HepG2 (cell line): ENCODE results near the gene LRPAP1. TPM values are rescaled to one million over a fixed set of nuclear protein-coding genes. Genes with fewer than 3 reads are reported as not detected.

Experiments used
- ATAC-seq: fragments of 200-7000 bp; cut with Tn5 transposase; 3 replicates; pipeline ENCODE4 v1.9.1; 2020; ENCODE audit warnings: mild to moderate bottlenecking, moderate library complexity
- BruUV-seq: library from RNA; stranded (reverse); fragments of 400-500 nt; replicated peaks from 2 replicates; lab custom pipeline; 2021; lab: Mats Ljungman, UMichigan
- CTCF ChIA-PET: fragments of 300-600 bp; formaldehyde crosslinking; extraction: SDS; loops from one replicate; lab custom pipeline; 2021; ENCODE audit warnings: low total read pairs, inconsistent platforms, low intra/inter-chr PET ratio; lab: Yijun Ruan, JAX
- POLR2A ChIA-PET: fragments of 350-600 bp; sonication (Branson Sonifier 250); formaldehyde crosslinking; loops from one replicate; lab custom pipeline; 2020; ENCODE audit warnings: antibody characterized with exemption, inconsistent platforms; lab: Yijun Ruan, JAX
- DNase-seq: peaks from one replicate; pipeline ENCODE4 v3.0.0-alpha.2; 2015; ENCODE audit warnings: low spot score
- FAIRE-seq: peaks from 3 replicates; lab custom pipeline; 2011; peaks lifted over from hg19 to GRCh38; lab: Jason Lieb, UNC
- H2AFZ ChIP-seq: one replicate; pipeline ENCODE4 v1.6.1; 2011; ENCODE audit warnings: low read length, inconsistent platforms
- H3K27ac ChIP-seq: fragments of 300-600 bp; 3 replicates; pipeline ENCODE4 v1.8.0; 2011; ENCODE audit warnings: mixed run types, mild to moderate bottlenecking, mixed read lengths, low read length, inconsistent platforms; ENCODE audit not compliant: insufficient read depth; ENCODE audit errors: extremely low read length
- H3K27me3 ChIP-seq, 2 experiments: fragments of 200-600 bp in 1 of 2; 2 replicates in 1 of 2; 3 replicates in 1 of 2; pipeline versions ENCODE4 v1.6.0 to v1.8.0; 2011; ENCODE audit warnings: low read length in 2 of 2, mild to moderate bottlenecking in 2 of 2, moderate library complexity in 2 of 2, inconsistent platforms in 1 of 2; ENCODE audit not compliant: insufficient read depth in 2 of 2, control insufficient read depth in 1 of 2
- H3K36me3 ChIP-seq, 2 experiments: fragments of 200-600 bp in 1 of 2; replicated peaks in 1 of 2; 2 replicates in 1 of 2; 3 replicates in 1 of 2; pipeline versions ENCODE4 v1.5.1 to v1.8.0; 2011; ENCODE audit warnings: low read length in 2 of 2, inconsistent platforms in 1 of 2; ENCODE audit not compliant: insufficient read depth in 2 of 2, control insufficient read depth in 1 of 2
- H3K4me1 ChIP-seq: 2 replicates; pipeline ENCODE4 v1.5.1; 2012; ENCODE audit warnings: low read length, inconsistent platforms; ENCODE audit not compliant: insufficient read depth
- H3K4me2 ChIP-seq: 2 replicates; pipeline ENCODE4 v1.6.0; 2011; ENCODE audit warnings: low read depth, low read length, inconsistent platforms
- H3K4me3 ChIP-seq, 3 experiments: fragments of 200-600 bp in 1 of 3; sonication (generic), shearing (Covaris generic) in 1 of 3; replicated peaks in 1 of 3; 2 replicates each; pipeline ENCODE4 v1.5.1; 2011 to 2016; ENCODE audit warnings: low read length in 3 of 3, inconsistent platforms in 2 of 3, low read depth in 2 of 3, mild to moderate bottlenecking in 2 of 3, control low read depth in 1 of 3, mixed read lengths in 1 of 3; ENCODE audit not compliant: insufficient read depth in 1 of 3
- H3K79me2 ChIP-seq: one replicate; pipeline ENCODE4 v1.6.1; 2011; ENCODE audit warnings: low read length, inconsistent platforms; ENCODE audit not compliant: insufficient read depth
- H3K9ac ChIP-seq: 2 replicates; pipeline ENCODE4 v1.6.0; 2011; ENCODE audit warnings: mild to moderate bottlenecking, low read depth, low read length, inconsistent platforms; ENCODE audit not compliant: insufficient read depth
- H3K9me3 ChIP-seq: 2 replicates; pipeline ENCODE4 v1.5.1; 2012; ENCODE audit warnings: mild to moderate bottlenecking, low read length
- H4K20me1 ChIP-seq: 2 replicates; pipeline ENCODE4 v1.6.0; 2011; ENCODE audit warnings: inconsistent platforms, mild to moderate bottlenecking, low read length, moderate library complexity; ENCODE audit not compliant: insufficient read depth
- AGO1 ChIP-seq: fragments of 200-400 bp; formaldehyde crosslinking; IDR thresholded peaks from 2 replicates; pipeline ENCODE4 v1.6.1; 2017; ENCODE audit warnings: mild to moderate bottlenecking, low read depth, low read length, moderate library complexity; ENCODE audit not compliant: poor library complexity, severe bottlenecking
- AGO2 ChIP-seq: fragments of 200-400 bp; formaldehyde crosslinking; optimal IDR thresholded peaks from 2 replicates; pipeline ENCODE3; 2017; ENCODE audit warnings: mild to moderate bottlenecking, low read depth, low read length, moderate library complexity
- MAFK ChIP-seq, 2 experiments: IDR thresholded peaks in 1 of 2; conservative IDR thresholded peaks in 1 of 2; 2 replicates each; pipeline ENCODE4 v1.6.1; 2011; ENCODE audit warnings: improper control_type of control experiment in 2 of 2, low read length in 2 of 2
- MEIS1 ChIP-seq: sonication (generic); formaldehyde crosslinking; IDR thresholded peaks from 2 replicates; pipeline ENCODE4 v1.9.0; 2021; ENCODE audit warnings: mild to moderate bottlenecking, missing genetic modification reagents, moderate library complexity, borderline replicate concordance
- RBFOX2 ChIP-seq: fragments of 200-400 bp; formaldehyde crosslinking; IDR thresholded peaks from 2 replicates; pipeline ENCODE4 v1.6.1; 2017; ENCODE audit warnings: low read depth, mild to moderate bottlenecking, low read length
- REL ChIP-seq: sonication (generic); formaldehyde crosslinking; conservative IDR thresholded peaks from 2 replicates; pipeline ENCODE4 v1.8.0; 2022; ENCODE audit warnings: mild to moderate bottlenecking, missing genetic modification reagents, moderate library complexity
- XBP1 ChIP-seq: sonication (generic); formaldehyde crosslinking; IDR thresholded peaks from 2 replicates; pipeline ENCODE4 v1.5.0; 2020; ENCODE audit warnings: missing genetic modification reagents
- ZBTB42 ChIP-seq: sonication (generic); formaldehyde crosslinking; IDR thresholded peaks from 2 replicates; pipeline ENCODE4 v1.5.0; 2020; ENCODE audit warnings: mild to moderate bottlenecking, missing genetic modification reagents
- ZFX ChIP-seq: sonication (generic); formaldehyde crosslinking; IDR thresholded peaks from 2 replicates; pipeline ENCODE4 v1.4.0; 2020; ENCODE audit warnings: mild to moderate bottlenecking, low read depth, missing genetic modification reagents, moderate library complexity
- WGBS: methylation state at CpG from one replicate; pipeline ENCODE4 v1.1.6; 2017; ENCODE audit warnings: low lambda C conversion rate; 5-methylcytosine and 5-hydroxymethylcytosine counted together
- in situ Hi-C: cut with HindIII; loops from 2 replicates; pipeline ENCODE4 v1.10.0; 2017; ENCODE audit warnings: low pct_unique_long_range_greater_than_20kb; ENCODE audit not compliant: extremely low pct_ligation_motif_present
- intact Hi-C: fragments of 100-400 bp; cut with micrococcal nuclease; formaldehyde crosslinking; loops from one replicate; pipeline ENCODE4 v1.10.0; 2022; ENCODE audit not compliant: unreplicated experiment
- polyA plus RNA-seq, 8 experiments: library from polyadenylated mRNA; depleted of rRNA in 3 of 8; stranded (reverse) in 7 of 8; unstranded in 1 of 8; fragments of >200 nt; fragmentation: Illumina TruSeq in 4 of 8; extraction: Trizol in 4 of 8; gene quantifications; 2 replicates each; pipeline versions ENCODE4 v1.2.1 to v1.2.3, GENCODE V29; 2011 to 2016; ENCODE audit warnings: low read depth in 4 of 8, missing spikeins in 1 of 8, mixed read lengths in 1 of 8; ENCODE audit not compliant: insufficient read depth in 1 of 8
- total RNA-seq, 5 experiments: library from RNA; depleted of rRNA; stranded (reverse); fragments of >200 nt; fragmentation: Illumina TruSeq; extraction: Trizol; gene quantifications; 2 replicates each; pipeline ENCODE4 v1.2.3, GENCODE V29; 2016; ENCODE audit warnings: low read depth in 1 of 5
- TF ChIP-seq, protein P1 (sequence below): sonication (generic); formaldehyde crosslinking; IDR thresholded peaks from 2 replicates; pipeline ENCODE4 v1.8.0; 2022; ENCODE audit warnings: missing genetic modification reagents, mild to moderate bottlenecking, borderline replicate concordance

LRPAP1 gene
- total and polyA plus RNA-seq, 2 of the 13 experiments (the other 11 are each of a cell fraction or from before 2014, with no cell fraction given) = 153 to 191 TPM

DNA sequence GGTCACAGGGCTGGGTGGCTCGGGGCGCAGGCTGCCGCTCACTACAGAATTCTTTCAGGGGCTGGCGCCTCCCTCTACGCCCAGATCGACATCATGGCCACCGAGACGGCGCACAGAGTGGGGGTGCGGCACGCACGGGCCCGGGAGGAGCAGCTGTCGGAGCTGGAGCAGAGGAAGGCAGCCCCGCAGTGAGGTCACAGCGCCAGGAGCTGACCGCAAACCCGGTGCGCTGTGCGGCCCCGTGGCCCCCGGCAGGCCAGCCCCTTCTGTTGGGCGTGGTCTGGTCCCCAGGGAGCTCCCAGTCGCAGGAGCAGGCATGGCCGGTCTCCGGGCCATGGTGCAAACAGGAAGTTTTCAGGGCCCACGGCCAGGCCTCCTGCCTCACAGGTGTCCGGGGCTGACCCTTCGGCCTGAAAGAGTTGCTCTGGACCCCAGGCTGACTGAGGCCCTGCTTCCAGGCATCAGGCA, 31.6 kb downstream of the LRPAP1 start:
- BruUV-seq = no TSS peak
- FAIRE-seq (no peak), DNase-seq (no peak), ATAC-seq (no peak)
- ChIA-PET CTCF (no interaction called here), POLR2A (no interaction called here)
- H3K4me3 ChIP-seq = no peak overlapping the region
- no peak overlapping the region for H3K9ac ChIP-seq
- peaks cover 2 to 5% of the 10 kb centered on the region in 2 experiments; a peak in 3 of 5 replicates for H3K27me3 ChIP-seq
- H2AFZ ChIP-seq = no peak overlapping the region
- no peaks in the 10 kb centered on the region for H3K9me3 ChIP-seq
- H4K20me1 ChIP-seq = peaks cover 3% of the 10 kb centered on the region; the same call in 1 of the 2 replicates
- H3K27ac ChIP-seq = no peak overlapping the region
- H3K4me2 ChIP-seq = no peak overlapping the region
- TF ChIP-seq REL (CRISPR knock-in tag) (no peak), AGO2 (peak; percentile 49)
- intact Hi-C loops (no loop called here), in situ Hi-C loops (no loop called here)
- peaks cover 8% of the 10 kb centered on the region for H3K4me1 ChIP-seq
- H3K36me3 ChIP-seq = peaks cover 5 to 24% of the 10 kb centered on the region in 2 experiments; a peak in 3 of 5 replicates
- no CpG with 5 or more reads among the region's 29 CpGs for WGBS
- no peaks in the 10 kb centered on the region for H3K79me2 ChIP-seq

DNA sequence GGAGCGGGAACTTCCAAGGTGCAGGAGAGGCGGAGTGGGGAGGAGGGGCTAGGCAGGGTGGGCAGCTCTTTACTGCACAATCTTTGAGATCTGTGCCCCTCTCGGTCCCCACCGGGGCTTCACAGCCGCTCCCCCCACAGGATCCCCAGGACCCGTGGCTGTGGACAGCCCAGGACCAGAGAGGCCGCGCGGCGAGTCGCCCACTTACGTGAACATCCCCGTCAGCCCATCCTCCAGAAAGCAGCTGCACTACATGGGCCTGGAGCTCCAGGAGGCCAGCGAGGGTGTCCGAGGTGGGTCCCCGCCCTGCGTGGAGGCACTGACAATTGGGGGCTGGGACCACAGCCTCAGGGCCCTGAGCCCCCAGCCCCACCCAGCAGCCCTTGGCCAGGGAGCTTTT, 32.1 kb downstream of the LRPAP1 start:
- Histone ChIP-seq H2AFZ (no peak overlapping the region), H3K27ac (no peak overlapping the region), H4K20me1 (peaks cover 3% of the 10 kb centered on the region; the same call in 1 of the 2 replicates), H3K79me2 (no peaks in the 10 kb centered on the region), H3K36me3 (peaks cover 5 to 18% of the 10 kb centered on the region in 2 experiments; a peak in 3 of 5 replicates), H3K4me2 (no peak overlapping the region), H3K9ac (no peak overlapping the region), H3K9me3 (no peaks in the 10 kb centered on the region), H3K27me3 (peaks cover 5 to 10% of the 10 kb centered on the region in 2 experiments; a peak in 4 of 5 replicates), H3K4me3 (no peak overlapping the region), H3K4me1 (peaks cover 13% of the 10 kb centered on the region)
- WGBS = 91% methylated on average over 10 of the region's 17 CpGs
- FAIRE-seq = no peak
- POLR2A ChIA-PET = no interaction called here
- BruUV-seq = no TSS peak
- intact Hi-C loops (no loop called here), in situ Hi-C loops (no loop called here)
- no peak for DNase-seq
- ATAC-seq = no peak
- CTCF ChIA-PET = no interaction called here
- TF ChIP-seq ZFX (CRISPR knock-in tag) (no peak), AGO1 (no peak), ZBTB42 (CRISPR knock-in tag) (no peak), MEIS1 (CRISPR knock-in tag) (no peak), XBP1 (no peak), RBFOX2 (0 out of 2 replicates have a peak, but pooled peaks have one; percentile 27), MAFK (conservative IDR thresholded peaks at IDR 0.05 in 1 of 2, IDR thresholded peaks at IDR 0.05 in 1 of 2; ENCODE audit: low read length in 2 of 2) (no peak)
- TF ChIP-seq, protein P1, sequence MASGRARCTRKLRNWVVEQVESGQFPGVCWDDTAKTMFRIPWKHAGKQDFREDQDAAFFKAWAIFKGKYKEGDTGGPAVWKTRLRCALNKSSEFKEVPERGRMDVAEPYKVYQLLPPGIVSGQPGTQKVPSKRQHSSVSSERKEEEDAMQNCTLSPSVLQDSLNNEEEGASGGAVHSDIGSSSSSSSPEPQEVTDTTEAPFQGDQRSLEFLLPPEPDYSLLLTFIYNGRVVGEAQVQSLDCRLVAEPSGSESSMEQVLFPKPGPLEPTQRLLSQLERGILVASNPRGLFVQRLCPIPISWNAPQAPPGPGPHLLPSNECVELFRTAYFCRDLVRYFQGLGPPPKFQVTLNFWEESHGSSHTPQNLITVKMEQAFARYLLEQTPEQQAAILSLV = no peak
